Aorta (tissue), 5 donors: ENCODE data around the gene DCST1. TPM values are rescaled to one million over a fixed set of nuclear protein-coding genes. Genes with fewer than 3 reads are reported as not detected.
"Not testable (repeated sequence)": the region's sequence is repeated elsewhere in the genome, so short reads cannot be mapped to it uniquely, and the experiment has no call there.

Source experiments
- ATAC-seq: fragments of 200-7000 bp; cut with Tn5 transposase; one replicate; pipeline ENCODE4 v1.9.1; 2022; ENCODE audit warnings: moderate library complexity; ENCODE audit not compliant: low FRiP score
- DNase-seq, 2 donors: peaks; one replicate each; pipeline ENCODE4 v3.0.0-alpha.2; 2020
- H3K27ac ChIP-seq, 2 donors: one replicate each; pipeline ENCODE4 v1.5.1; 2013; ENCODE audit warnings: low read length in 2 of 2, mild to moderate bottlenecking in 2 of 2, moderate library complexity in 2 of 2, control low read depth in 1 of 2, inconsistent platforms in 1 of 2, low read depth in 1 of 2
- H3K27me3 ChIP-seq, 2 donors: one replicate each; pipeline ENCODE4 v1.6.1; 2013; ENCODE audit warnings: control low read depth in 1 of 2, low read length in 1 of 2, mild to moderate bottlenecking in 1 of 2, moderate library complexity in 1 of 2; ENCODE audit not compliant: insufficient read depth in 2 of 2, control insufficient read depth in 1 of 2
- H3K36me3 ChIP-seq, 2 donors: one replicate each; pipeline ENCODE4 v1.6.1; 2013; ENCODE audit warnings: control low read depth in 1 of 2, low read length in 1 of 2, mild to moderate bottlenecking in 1 of 2; ENCODE audit not compliant: insufficient read depth in 2 of 2, control insufficient read depth in 1 of 2
- H3K4me1 ChIP-seq, 2 donors: one replicate each; pipeline ENCODE4 v1.6.1; 2013; ENCODE audit warnings: low read length in 2 of 2, control low read depth in 1 of 2, mild to moderate bottlenecking in 1 of 2, moderate library complexity in 1 of 2; ENCODE audit not compliant: insufficient read depth in 2 of 2, control insufficient read depth in 1 of 2
- H3K4me3 ChIP-seq, 2 donors: one replicate each; pipeline ENCODE4 v1.5.1; 2013; ENCODE audit warnings: low read length in 2 of 2, control low read depth in 1 of 2, mild to moderate bottlenecking in 1 of 2
- H3K9me3 ChIP-seq: one replicate; pipeline ENCODE4 v1.6.1; 2013; ENCODE audit warnings: mild to moderate bottlenecking, low read length; ENCODE audit not compliant: control insufficient read depth
- WGBS, 2 donors: extraction: QIAGEN DNeasy Blood & Tissue Kit; methylation state at CpG; one replicate each; pipeline ENCODE4 v1.1.7; 2013; 5-methylcytosine and 5-hydroxymethylcytosine counted together
- intact Hi-C, 2 donors: fragments of 100-400 bp; cut with DNase I; formaldehyde crosslinking; loops; one replicate each; pipeline versions ENCODE4 v1.14.2 to v1.15.0; 2022
- polyA plus RNA-seq, 2 donors: library from polyadenylated mRNA; stranded (reverse); fragments of 200-250 nt; gene quantifications; one replicate each; pipeline ENCODE4 v1.2.3, GENCODE V29; 2013
- total RNA-seq, 2 donors: library from RNA; stranded (reverse); fragmentation: NEBNext Ultra II Directional; extraction: Animal tissue kit (Norgen Biotek cat#: 25700); gene quantifications; one replicate each; pipeline ENCODE4 v1.2.1, GENCODE V29; 2021
- donor health status: healthy with polysubstance abuse.
- donor health status: Bipolar disorder and iron deficiency.
- donor health status: DM: no; HTN: no; CAD: no.
- donor health status: DM: no; HTN: no; CAD: no.
- donor health status: DM: yes; HTN: yes; CAD: no.

DCST1 gene
- total and polyA plus RNA-seq, 4 donors = 0.26 TPM; not detected in 3

DNA sequence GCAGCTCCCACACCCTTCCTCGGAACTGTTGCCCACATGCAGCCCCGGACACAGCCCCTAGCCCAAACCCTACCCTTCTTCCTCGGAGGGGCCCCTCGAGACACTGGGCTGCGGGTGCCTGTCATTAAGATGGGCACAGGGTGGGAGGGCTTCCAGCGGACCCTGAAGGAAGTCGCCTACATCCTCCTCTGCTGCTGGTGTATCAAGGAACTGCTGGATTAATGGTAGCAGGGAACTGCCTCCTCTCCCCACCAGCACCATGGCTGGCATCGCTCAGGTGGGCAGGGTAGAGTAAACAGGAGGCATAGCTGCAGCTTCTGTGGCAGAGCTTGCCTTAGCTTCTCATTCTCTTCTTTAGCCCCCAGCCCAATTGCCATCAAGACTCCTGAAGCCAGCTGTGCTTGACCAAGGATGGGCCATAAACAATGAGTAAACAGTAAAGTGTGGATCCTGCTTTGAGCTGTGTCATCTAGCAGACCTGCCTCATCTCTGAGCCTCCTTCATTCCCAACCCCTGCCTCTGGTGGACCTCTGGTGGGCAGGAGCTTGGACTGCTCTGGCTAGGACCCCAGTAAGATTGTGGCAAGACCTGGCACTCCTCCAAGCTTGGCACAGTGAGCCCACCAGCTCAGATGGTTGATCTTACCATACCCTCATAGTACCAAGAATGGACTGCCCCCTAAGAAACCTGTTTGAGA lies 39.9 kb upstream of the DCST1 start, which contains the start of gene LENEP:
Gene LENEP (plus strand): TSS at position 15 of the 697 bp plus-strand sequence. CDS start 22 bp downstream, at position 37.
- intact Hi-C loops = no loop called here
- peak in 1 of 2 donors; percentile 40 for DNase-seq

DNA sequence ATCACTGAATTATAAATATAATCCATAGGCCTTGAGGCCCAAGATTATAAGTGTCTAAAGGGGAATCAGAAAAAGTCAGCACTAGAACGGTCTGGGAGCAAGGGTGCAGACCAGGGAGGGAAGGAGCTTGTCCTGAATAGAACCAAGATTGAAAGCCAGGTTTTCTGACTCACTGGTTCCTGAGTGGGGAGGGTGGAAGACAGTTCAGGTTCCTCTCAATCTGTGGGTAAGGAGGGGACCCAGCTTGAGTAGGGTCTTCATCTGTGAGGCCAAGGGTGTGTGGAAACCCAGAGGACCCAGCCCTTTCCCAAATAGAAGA lies 39.4 kb upstream of the DCST1 start:
- Histone ChIP-seq H3K4me1 (no peaks in the 10 kb centered on the region), H3K9me3 (no peaks in the 10 kb centered on the region), H3K4me3 (no peak overlapping the region), H3K27me3 (no peaks in the 10 kb centered on the region), H3K27ac (no peak overlapping the region), H3K36me3 (peaks cover under 1 to 4% of the 10 kb centered on the region in 2 donors)
- ATAC-seq (no peak), DNase-seq (no peak)
- intact Hi-C loops = no loop called here
- WGBS, 2 donors = 18 to 30% methylated on average over 1 of the region's 1 CpG

More for the DNA sequence above, 39.9 kb upstream of the DCST1 start, which contains the start of gene LENEP:
- Histone ChIP-seq H3K27me3 (no peaks in the 10 kb centered on the region), H3K27ac (no peak within 1 kb of the TSS), H3K36me3 (peaks cover 2 to 4% of the 10 kb centered on the region in 2 donors), H3K4me3 (no peak within 1 kb of the TSS), H3K4me1 (no peaks in the 10 kb centered on the region), H3K9me3 (no peaks in the 10 kb centered on the region)
- ATAC-seq = no peak
- WGBS, 2 donors = 70 to 75% methylated on average over 8 of the region's 8 CpGs

DNA sequence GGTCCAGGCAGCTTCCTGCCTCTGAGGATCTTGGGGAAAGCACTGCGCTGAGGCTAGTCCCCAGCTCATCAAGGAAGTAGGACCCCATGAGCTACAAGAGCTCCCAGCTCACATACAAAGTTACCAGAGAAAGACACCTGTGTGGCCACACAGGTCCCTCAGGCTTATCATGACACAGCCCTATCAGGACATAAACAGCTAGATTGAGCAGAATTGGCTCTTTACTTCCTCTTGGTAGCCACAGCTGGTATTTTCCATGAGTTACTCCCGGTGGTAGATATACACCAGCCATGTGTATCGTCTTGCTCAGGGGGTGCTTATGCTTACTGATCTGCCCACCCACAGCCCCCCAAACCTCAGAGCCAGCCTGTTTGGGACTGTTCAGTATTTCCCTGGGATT lies 39.0 kb upstream of the DCST1 start:
- no peak overlapping the region for H3K27ac ChIP-seq
- ATAC-seq = no peak
- intact Hi-C loops = no loop called here
- 65 to 86% methylated on average over 3 of the region's 3 CpGs for WGBS, 2 donors
- no peak for DNase-seq
- no peaks in the 10 kb centered on the region for H3K27me3 ChIP-seq
- no peaks in the 10 kb centered on the region for H3K9me3 ChIP-seq
- H3K36me3 ChIP-seq = peaks cover 0 to 4% of the 10 kb centered on the region in 2 donors
- H3K4me1 ChIP-seq = no peaks in the 10 kb centered on the region
- no peak overlapping the region for H3K4me3 ChIP-seq

DNA sequence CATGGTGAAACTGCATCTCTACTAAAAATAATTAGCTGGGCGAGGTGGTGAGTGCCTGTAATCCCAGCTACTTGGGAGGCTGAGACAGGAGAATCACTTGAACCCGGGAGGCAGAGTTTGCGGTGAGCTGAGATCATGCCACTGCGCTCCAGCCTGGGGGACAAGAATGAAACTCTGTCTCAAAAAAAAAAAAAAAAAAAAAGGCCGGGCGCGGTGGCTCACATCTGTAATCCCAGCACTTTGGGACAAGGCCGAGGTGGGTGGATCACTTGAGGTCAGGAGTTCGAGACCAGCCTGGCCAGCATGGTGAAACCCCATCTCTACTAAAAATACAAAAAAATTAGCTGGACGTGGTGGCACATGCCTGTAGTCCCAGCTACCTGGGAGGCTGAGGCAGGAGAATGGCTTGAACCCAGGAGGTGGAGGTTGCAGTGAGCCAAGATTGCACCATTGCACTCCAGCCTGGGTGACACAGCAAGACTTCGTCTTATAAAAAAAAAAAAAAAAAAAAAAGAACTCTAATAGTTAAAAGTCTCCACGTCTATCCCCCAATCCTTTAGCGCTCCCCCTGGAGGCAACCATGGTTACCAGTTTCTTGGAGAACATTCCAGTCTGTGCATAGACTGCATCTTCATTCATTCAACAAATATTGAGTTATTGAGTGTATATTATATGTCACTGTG lies 38.2 kb upstream of the DCST1 start:
- H3K9me3 ChIP-seq, H3K4me1 ChIP-seq, H3K36me3 ChIP-seq, ATAC-seq, H3K4me3 ChIP-seq, intact Hi-C loops, H3K27me3 ChIP-seq, H3K27ac ChIP-seq: not testable (repeated sequence)
- 58 to 62% methylated on average over 13 of the region's 13 CpGs for WGBS, 2 donors
- DNase-seq = peak in 1 of 2 donors; percentile 13

DNA sequence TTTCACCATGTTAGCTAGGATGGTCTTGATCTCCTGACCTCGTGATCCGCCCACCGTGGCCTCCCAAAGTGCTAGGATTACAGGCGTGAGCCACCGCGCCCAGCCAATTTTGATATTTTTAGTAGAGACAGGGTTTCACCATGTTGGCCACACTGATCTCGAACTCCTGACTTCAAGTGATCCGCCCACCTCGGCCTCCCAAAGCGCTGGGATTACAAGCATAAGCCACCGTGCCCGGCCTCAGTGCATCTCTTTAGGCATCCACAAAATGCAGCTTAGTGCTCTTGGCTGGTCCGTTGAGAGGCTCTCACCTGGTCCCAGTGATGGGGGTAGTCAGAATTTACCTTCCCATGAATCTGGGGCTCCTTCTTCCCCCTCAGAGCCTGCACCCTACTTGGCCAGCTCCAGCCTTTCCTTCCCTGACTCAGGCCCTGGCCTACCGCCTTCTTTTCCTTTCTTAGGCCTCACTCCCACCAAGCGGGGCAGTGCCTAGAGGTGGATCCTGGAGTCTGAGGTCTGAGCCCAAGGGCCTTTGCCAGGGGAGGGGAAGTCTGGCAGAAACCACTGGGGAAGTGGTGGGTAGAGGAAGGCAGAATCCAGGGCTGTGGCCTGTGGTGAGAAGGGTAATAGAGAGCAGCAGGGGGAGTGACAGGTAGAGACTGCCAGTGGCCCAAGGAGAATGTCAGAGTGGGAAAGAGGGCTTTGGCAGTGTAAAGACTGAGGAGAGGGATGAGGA lies 36.5 kb upstream of the DCST1 start:
- DNase-seq (peak in 1 of 2 donors; percentile 57), ATAC-seq (no peak)
- no peaks in the 10 kb centered on the region for H3K4me1 ChIP-seq
- H3K36me3 ChIP-seq = no peaks in the 10 kb centered on the region
- H3K4me3 ChIP-seq = no peak overlapping the region
- H3K27me3 ChIP-seq = no peaks in the 10 kb centered on the region
- H3K27ac ChIP-seq = no peak overlapping the region
- intact Hi-C loops = no loop called here
- WGBS, 2 donors = 82 to 87% methylated on average over 15 of the region's 15 CpGs
- H3K9me3 ChIP-seq = no peaks in the 10 kb centered on the region

DNA sequence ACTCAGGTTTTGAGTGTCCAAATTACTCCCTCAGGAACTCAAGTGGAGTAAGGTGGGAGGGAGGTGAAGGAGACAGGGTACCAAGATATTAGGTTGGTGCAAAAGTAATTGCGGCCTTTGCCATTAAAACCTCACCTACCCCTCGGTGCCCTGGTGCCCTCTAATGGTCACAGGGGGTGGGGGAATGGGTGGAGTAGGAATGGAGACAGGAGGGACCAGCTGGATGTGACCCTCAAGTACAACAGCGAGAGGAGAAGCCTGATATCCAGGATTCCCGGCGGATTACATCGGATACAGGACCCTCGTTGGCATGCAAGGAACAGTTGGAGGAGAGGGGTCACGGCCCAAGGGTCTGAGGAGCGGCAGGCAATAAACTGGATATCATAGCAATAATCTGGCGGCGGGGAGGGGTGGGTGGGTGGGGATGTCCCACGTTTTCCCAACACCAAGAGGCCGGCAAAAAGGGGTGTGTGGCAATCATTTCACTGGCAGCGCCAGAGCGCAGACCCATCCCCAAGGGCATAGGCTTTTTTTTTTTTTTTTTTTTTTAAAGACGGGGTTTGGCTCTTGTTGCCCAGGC lies 35.3 kb upstream of the DCST1 start:
- Histone ChIP-seq H3K27me3 (no peaks in the 10 kb centered on the region), H3K36me3 (no peaks in the 10 kb centered on the region), H3K4me3 (no peak overlapping the region), H3K27ac (no peak overlapping the region), H3K4me1 (no peaks in the 10 kb centered on the region), H3K9me3 (no peaks in the 10 kb centered on the region)
- peak in 1 of 2 donors; percentile 29 for DNase-seq
- intact Hi-C loops = loop anchor here in 1 of 2 donors (2.0 kb wide), 1 partner anchor 35 kb away; no protein-coding TSS in a partner anchor
- 79 to 81% methylated on average over 16 of the region's 16 CpGs for WGBS, 2 donors
- ATAC-seq = no peak

DNA sequence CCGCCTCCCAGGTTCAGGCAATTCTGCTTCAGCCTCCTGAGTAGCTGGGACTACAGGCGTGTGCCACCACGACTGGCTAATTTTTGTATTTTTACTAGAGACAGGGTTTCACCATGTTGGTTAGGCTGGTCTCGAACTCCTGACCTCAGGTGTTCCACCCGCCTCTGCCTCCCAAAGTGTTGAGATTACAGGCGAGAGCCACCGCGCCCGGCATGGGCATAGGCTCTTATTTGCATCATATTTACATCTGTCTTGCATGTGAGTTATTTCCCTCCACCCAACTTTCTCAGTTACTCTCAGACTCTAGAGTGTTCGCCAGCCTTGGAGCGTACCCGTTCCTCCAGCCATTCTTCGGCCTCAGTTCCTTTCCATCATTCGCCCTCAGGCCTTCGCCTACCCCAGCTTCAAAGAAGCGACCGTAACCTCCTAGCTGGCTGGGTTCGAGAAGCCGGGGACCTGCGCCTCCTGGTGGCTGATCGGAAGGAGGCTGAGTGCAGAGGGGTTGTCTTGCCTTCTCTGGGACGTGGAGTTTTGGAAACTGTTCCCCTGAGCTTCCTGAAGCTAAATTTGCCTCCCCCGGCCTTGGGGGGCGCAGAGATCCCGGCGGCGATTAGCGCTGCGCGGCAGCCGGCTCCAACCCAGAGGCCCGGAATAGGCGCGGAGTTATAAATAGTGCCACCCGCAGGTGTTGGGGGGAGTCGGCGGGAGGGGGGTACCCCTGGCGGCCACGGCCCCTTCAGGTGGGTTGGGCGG lies 34.6 kb upstream of the DCST1 start:
- DNase-seq = peak; percentile 80 to 92
- no peaks in the 10 kb centered on the region for H3K27me3 ChIP-seq
- peak overlapping the region in 1 of 2 donors; percentile 52 for H3K27ac ChIP-seq
- no peaks in the 10 kb centered on the region for H3K36me3 ChIP-seq
- ATAC-seq = no peak
- no peaks in the 10 kb centered on the region for H3K4me1 ChIP-seq
- WGBS, 2 donors = 9% methylated on average over 37 to 40 of the region's 40 CpGs
- intact Hi-C loops = loop anchor here in 1 of 2 donors (2.0 kb wide), 1 partner anchor 36 kb away; no protein-coding TSS in a partner anchor
- no peaks in the 10 kb centered on the region for H3K9me3 ChIP-seq
- H3K4me3 ChIP-seq = peak overlapping the region; percentile 22 to 30
